Motor neuron (in vitro differentiated cells): ENCODE measurements around the gene CYP17A1. TPM values are rescaled to one million over a fixed set of nuclear protein-coding genes. Genes with fewer than 3 reads are reported as not detected.

Source experiments
- total RNA-seq, 8 experiments: library from RNA; unstranded; fragments of 300-600 nt; gene quantifications; 2 replicates each; pipeline versions ENCODE4 v1.2.3 to v1.2.4, GENCODE V29; 2022

The CYP17A1 gene
- total RNA-seq, 8 experiments from 2014 or later: 0.09 to 0.71 (median 0.36) TPM; not detected in 3

Other genes with a start within 250 kb of the CYP17A1 start
- gene TRIM8, start 192.9 kb downstream of the CYP17A1 start, total RNA-seq: 10 to 100 TPM; 42.5 to 84.5 (median 68.6) TPM
- gene ARL3, start 123.0 kb downstream of the CYP17A1 start, total RNA-seq: 10 to 100 TPM in 5 of 8 experiments, 1 to 10 TPM in 3; 4.9 to 29.8 (median 19.4) TPM
- gene SFXN2, start 122.8 kb downstream of the CYP17A1 start, total RNA-seq: 10 to 100 TPM in 2 of 8 experiments, 1 to 10 TPM in 6; 1.2 to 21.5 (median 4.9) TPM
- gene WBP1L, start 93.5 kb downstream of the CYP17A1 start, total RNA-seq: 10 to 100 TPM; 21.1 to 49.7 (median 26.7) TPM
- 10 to 100 TPM; 10.3 to 33.8 (median 14.5) TPM for gene BORCS7, start 16.8 kb upstream of the CYP17A1 start, total RNA-seq
- gene AS3MT, start 32.1 kb upstream of the CYP17A1 start, total RNA-seq: 1 to 10 TPM in 6 of 8 experiments, under 1 TPM in 2; 0.41 to 8.8 (median 4.9) TPM
- gene CNNM2, start 80.9 kb upstream of the CYP17A1 start, total RNA-seq: 10 to 100 TPM in 1 of 8 experiments, 1 to 10 TPM in 7; 4.4 to 11.4 (median 6.2) TPM